Psoas muscle (tissue), 8 donors: ENCODE results near the gene GPR156. TPM values are rescaled to one million over a fixed set of nuclear protein-coding genes. Genes with fewer than 3 reads are reported as not detected.

Experiments
- ATAC-seq, 4 donors: fragments of 200-7000 bp; cut with Tn5 transposase; one replicate each; pipeline ENCODE4 v1.9.1; 2020; ENCODE audit warnings: moderate library complexity in 3 of 4, mild to moderate bottlenecking in 2 of 4
- DNase-seq, 2 donors: peaks; one replicate each; pipeline ENCODE4 v3.0.0-alpha.2; 2020
- H3K27ac ChIP-seq: fragments of 200-600 bp; one replicate; pipeline ENCODE4 v1.8.0; 2022
- H3K27me3 ChIP-seq, 3 donors: fragments of 200-600 bp in 1 of 3; one replicate each; pipeline versions ENCODE4 v1.6.1 to v1.8.0; 2013 to 2022; ENCODE audit warnings: low read length in 2 of 3, mild to moderate bottlenecking in 2 of 3, moderate library complexity in 1 of 3; ENCODE audit not compliant: insufficient read depth in 3 of 3
- H3K36me3 ChIP-seq, 2 donors: fragments of 200-600 bp in 1 of 2; one replicate each; pipeline versions ENCODE4 v1.6.1 to v1.8.0; 2013 to 2022; ENCODE audit warnings: low read depth in 1 of 2, mild to moderate bottlenecking in 1 of 2, moderate library complexity in 1 of 2; ENCODE audit not compliant: insufficient read depth in 1 of 2
- H3K4me1 ChIP-seq: fragments of 200-600 bp; one replicate; pipeline ENCODE4 v1.8.0; 2022
- H3K4me3 ChIP-seq: fragments of 200-600 bp; one replicate; pipeline ENCODE4 v1.8.0; 2022; ENCODE audit warnings: mild to moderate bottlenecking
- H3K9me3 ChIP-seq: fragments of 200-600 bp; one replicate; pipeline ENCODE4 v1.8.0; 2022
- WGBS, 3 donors: extraction: QIAGEN DNeasy Blood & Tissue Kit; methylation state at CpG; one replicate each; pipeline versions ENCODE4 v1.1.6 to v1.1.7; 2013; 5-methylcytosine and 5-hydroxymethylcytosine counted together
- intact Hi-C, 2 donors: fragments of 100-400 bp; cut with DNase I; formaldehyde crosslinking; loops; one replicate each; pipeline versions ENCODE4 v1.11.0 to v1.14.2; 2022
- long read RNA-seq, 2 donors: library from polyadenylated mRNA; unstranded; transcript quantifications; one replicate each; pipeline ENCODE4 v2.0.0, GENCODE V29; 2021
- polyA plus RNA-seq, 3 donors: library from polyadenylated mRNA; stranded (reverse); fragments of 200-250 nt; gene quantifications; one replicate each; pipeline ENCODE4 v1.2.3, GENCODE V29; 2013
- total RNA-seq, 4 donors: library from RNA; stranded (reverse); fragmentation: NEBNext Ultra II Directional in 2 of 4; extraction: Animal tissue kit (Norgen Biotek cat#: 25700) in 2 of 4; gene quantifications; one replicate each; pipeline versions ENCODE4 v1.2.1 to v1.2.4, GENCODE V29; 2021 to 2023
- TF ChIP-seq, protein P1 (sequence below): fragments of 200-600 bp; IDR thresholded peaks from one replicate; pipeline ENCODE4 v1.8.0; 2022; ENCODE audit warnings: antibody characterized with exemption
- donor health status: healthy with polysubstance abuse.
- donor health status: DM: no; HTN: no; CAD: no; lungs with moderate emphysema.
- donor health status: Bipolar disorder and iron deficiency.
- donor health status: healthy.
- donor health status: DM: yes; HTN: yes; CAD: no.
- donor health status: DM: no; HTN: no; CAD: no.
- donor health status: DM: no; HTN: no; CAD: no.
- donor health status: DM: yes; HTN: yes; CAD: no.

The GPR156 gene
- total RNA-seq (under 1 TPM in 2 of 4 donors, not detected in 2; 0.36 to 0.43 TPM), polyA plus RNA-seq (under 1 TPM in 2 of 3 donors, not detected in 1; 0.01 to 0.05 TPM)
- long read RNA-seq, donor 1, result 0 reads
- long read RNA-seq, donor 2, result 0 reads

DNA sequence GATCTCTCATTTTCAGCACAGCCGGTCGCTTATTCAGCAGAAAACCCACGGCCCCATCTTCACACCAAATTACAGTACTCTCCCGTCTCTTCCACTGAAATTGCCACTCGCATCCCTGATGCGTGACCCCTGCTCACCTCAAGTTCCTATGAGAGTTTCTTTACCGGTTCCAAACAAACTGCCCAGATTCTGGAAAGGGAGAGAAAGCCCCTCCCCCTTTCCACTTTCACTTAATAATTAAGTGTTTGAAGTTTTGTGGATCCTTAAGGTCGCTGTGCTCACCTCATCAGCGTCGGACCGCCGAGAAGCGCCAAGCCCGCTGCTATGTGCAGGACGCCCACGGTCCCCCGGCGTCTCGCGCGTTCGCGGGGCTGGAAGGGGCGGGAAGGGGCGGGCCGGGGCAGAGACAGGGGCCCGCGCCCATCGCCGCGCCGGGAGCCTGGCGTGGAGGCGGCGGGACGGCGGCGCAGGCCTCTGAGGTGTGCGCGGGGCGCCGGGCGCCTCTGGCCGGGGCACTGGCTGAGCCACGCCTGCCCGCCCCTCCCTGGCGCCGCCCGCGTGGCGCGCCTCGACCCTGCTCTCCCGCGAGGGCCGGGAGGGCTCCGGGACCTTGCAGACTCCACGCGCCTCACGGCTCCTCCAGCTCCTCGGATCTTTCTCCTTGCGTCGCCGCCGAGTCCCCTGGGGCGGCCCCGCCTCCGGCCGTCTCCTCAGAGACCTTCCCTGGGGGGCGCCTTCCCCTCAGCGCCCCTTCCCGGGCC is at the start of gene GPR156:
Gene GPR156 (minus strand): TSS at position 476 of the 761 bp plus-strand sequence. CDS start 41,124 bp downstream, outside the sequence.
- H3K4me3 ChIP-seq, result peak within 1 kb of the TSS; percentile 59
- DNase-seq, result peak in 1 of 2 donors; percentile 21
- H3K9me3 ChIP-seq, result no peaks in the 10 kb centered on the region
- WGBS, 3 donors, result 3 to 6% (median 4%) methylated on average over 38 to 72 of the region's 72 CpGs
- ATAC-seq, result peak in 3 of 4 donors; percentile 64 to 71 (median 68)
- peaks cover 0 to 41% (median 11%) of the 10 kb centered on the region in 3 donors for H3K27me3 ChIP-seq
- TF ChIP-seq, protein P1, sequence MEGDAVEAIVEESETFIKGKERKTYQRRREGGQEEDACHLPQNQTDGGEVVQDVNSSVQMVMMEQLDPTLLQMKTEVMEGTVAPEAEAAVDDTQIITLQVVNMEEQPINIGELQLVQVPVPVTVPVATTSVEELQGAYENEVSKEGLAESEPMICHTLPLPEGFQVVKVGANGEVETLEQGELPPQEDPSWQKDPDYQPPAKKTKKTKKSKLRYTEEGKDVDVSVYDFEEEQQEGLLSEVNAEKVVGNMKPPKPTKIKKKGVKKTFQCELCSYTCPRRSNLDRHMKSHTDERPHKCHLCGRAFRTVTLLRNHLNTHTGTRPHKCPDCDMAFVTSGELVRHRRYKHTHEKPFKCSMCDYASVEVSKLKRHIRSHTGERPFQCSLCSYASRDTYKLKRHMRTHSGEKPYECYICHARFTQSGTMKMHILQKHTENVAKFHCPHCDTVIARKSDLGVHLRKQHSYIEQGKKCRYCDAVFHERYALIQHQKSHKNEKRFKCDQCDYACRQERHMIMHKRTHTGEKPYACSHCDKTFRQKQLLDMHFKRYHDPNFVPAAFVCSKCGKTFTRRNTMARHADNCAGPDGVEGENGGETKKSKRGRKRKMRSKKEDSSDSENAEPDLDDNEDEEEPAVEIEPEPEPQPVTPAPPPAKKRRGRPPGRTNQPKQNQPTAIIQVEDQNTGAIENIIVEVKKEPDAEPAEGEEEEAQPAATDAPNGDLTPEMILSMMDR, result no peak
- no peak within 1 kb of the TSS for H3K27ac ChIP-seq
- H3K4me1 ChIP-seq, result no peaks in the 10 kb centered on the region
- no peaks in the 10 kb centered on the region for H3K36me3 ChIP-seq
- intact Hi-C loops, result no loop called here

DNA sequence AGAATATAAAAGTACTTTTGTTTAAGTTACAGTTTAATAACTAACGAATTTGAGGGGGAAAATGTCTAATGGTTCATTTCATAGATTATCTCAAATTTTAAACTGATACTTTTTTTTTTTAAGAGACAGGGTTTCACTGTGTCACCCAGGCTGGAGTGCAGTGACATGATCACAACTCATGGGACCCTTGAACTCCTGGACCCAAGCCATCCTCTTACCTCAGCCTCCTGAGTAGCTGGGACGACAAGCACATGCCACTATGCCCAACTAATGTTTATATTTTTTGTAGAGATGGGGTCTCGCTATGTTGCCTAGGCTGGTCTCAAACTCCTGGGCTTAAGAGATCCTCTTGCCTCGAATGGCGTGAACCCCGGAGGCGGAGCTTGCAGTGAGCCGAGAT is 47.6 kb upstream of the GPR156 start:
- H3K9me3 ChIP-seq, result no peaks in the 10 kb centered on the region
- H3K27ac ChIP-seq, result no peak overlapping the region
- ATAC-seq (no peak), DNase-seq (no peak)
- H3K4me1 ChIP-seq, result no peaks in the 10 kb centered on the region
- intact Hi-C loops, result no loop called here
- 95 to 98% (median 96%) methylated on average over 8 of the region's 8 CpGs for WGBS, 3 donors
- TF ChIP-seq, protein P1, result no peak
- H3K27me3 ChIP-seq, result no peaks in the 10 kb centered on the region
- no peak overlapping the region for H3K4me3 ChIP-seq
- peaks cover 11 to 73% of the 10 kb centered on the region in 2 donors for H3K36me3 ChIP-seq

- Histone ChIP-seq H3K4me1 (no peaks in the 10 kb centered on the region), H3K27ac (no peak overlapping the region), H3K9me3 (no peaks in the 10 kb centered on the region), H3K36me3 (peaks cover 11 to 73% of the 10 kb centered on the region in 2 donors), H3K4me3 (no peak overlapping the region), H3K27me3 (no peaks in the 10 kb centered on the region)
- no peak for ATAC-seq
- intact Hi-C loops, result no loop called here
- TF ChIP-seq, protein P1, result no peak
- WGBS, 3 donors, result 95 to 99% (median 96%) methylated on average over 2 of the region's 2 CpGs
- DNase-seq, result no peak
Observed at GRCh38 chr3:120331076-120331475, 46.1 kb upstream of the GPR156 start.

DNA sequence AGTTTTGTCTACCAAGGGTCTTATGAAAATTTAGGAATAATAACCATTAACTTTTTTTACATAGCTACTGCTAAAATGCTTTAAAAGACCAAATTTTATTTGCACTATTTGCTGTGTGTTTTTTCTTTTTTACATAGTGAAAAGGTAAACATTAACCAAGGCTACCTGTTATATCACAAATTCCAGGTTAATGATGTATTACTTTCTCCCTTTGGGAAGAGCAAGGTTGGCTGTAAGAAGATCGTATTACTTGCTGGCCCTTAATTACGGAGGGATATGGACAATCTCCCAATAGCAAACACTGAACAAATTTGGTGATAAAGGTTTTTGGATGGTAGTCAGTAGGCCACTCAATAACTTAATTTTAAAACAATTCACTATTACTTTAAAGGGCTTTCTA is 41.8 kb upstream of the GPR156 start:
- H3K4me3 ChIP-seq, result no peak overlapping the region
- no peak for ATAC-seq
- TF ChIP-seq, protein P1, result no peak
- WGBS, 3 donors, result 72 to 84% (median 82%) methylated on average over 2 of the region's 2 CpGs
- H3K36me3 ChIP-seq, result peaks cover 8 to 51% of the 10 kb centered on the region in 2 donors
- intact Hi-C loops, result no loop called here
- H3K27ac ChIP-seq, result no peak overlapping the region
- H3K27me3 ChIP-seq, result no peaks in the 10 kb centered on the region
- DNase-seq, result no peak
- H3K9me3 ChIP-seq, result no peaks in the 10 kb centered on the region
- H3K4me1 ChIP-seq, result peaks cover 6% of the 10 kb centered on the region
